Measurements from ENCODE around the gene RFX1. TPM values are rescaled to one million over a fixed set of nuclear protein-coding genes. Genes with fewer than 3 reads are reported as not detected.
"Not testable (repeated sequence)": the region's sequence is repeated elsewhere in the genome, so short reads cannot be mapped to it uniquely, and the experiment has no call there.

Gene RFX1
- polyA plus RNA-seq, 3 donors: 14.5 to 17.0 (median 15.3) TPM

GRCh38 chr19:14030997-14031718 lies 25.0 kb upstream of the RFX1 start:
- no peak for DNase-seq

GRCh38 chr19:14028901-14029300 lies 22.8 kb upstream of the RFX1 start:
- no peak for DNase-seq

- no peak for DNase-seq
Observed at GRCh38 chr19:14027856-14028450, 21.8 kb upstream of the RFX1 start, which contains the start of gene RLN3. RLN3 (plus strand) TSS chr19:14028148; CDS start chr19:14028205, 57 bp downstream.

GRCh38 chr19:14026652-14027192 lies 20.6 kb upstream of the RFX1 start:
- not testable (repeated sequence) for DNase-seq

GRCh38 chr19:14023404-14024235 lies 17.5 kb upstream of the RFX1 start:
- no peak for DNase-seq

GRCh38 chr19:14022469-14022868 lies 16.3 kb upstream of the RFX1 start:
- no peak for DNase-seq

GRCh38 chr19:14021474-14021873 lies 15.4 kb upstream of the RFX1 start:
- no peak for DNase-seq

GRCh38 chr19:14019739-14020138 lies 13.6 kb upstream of the RFX1 start:
- not testable (repeated sequence) for DNase-seq

- DNase-seq: no peak
Observed at GRCh38 chr19:14019100-14019499, 13.0 kb upstream of the RFX1 start.

GRCh38 chr19:14015524-14016035 lies 9.5 kb upstream of the RFX1 start:
- no peak for DNase-seq

GRCh38 chr19:14012378-14012915 lies 6.3 kb upstream of the RFX1 start:
- no peak for DNase-seq

- DNase-seq: no peak
Observed at GRCh38 chr19:14006766-14007562, 844 bp upstream of the RFX1 start.

GRCh38 chr19:14005349-14006084 lies 603 bp downstream of the RFX1 start:
- DNase-seq: peak; percentile 90

- no peak for DNase-seq
Observed at GRCh38 chr19:14004619-14005348, 1.3 kb downstream of the RFX1 start.

- no peak for DNase-seq
Observed at GRCh38 chr19:14003251-14004055, 2.7 kb downstream of the RFX1 start.

GRCh38 chr19:14002571-14003250 lies 3.4 kb downstream of the RFX1 start:
- no peak for DNase-seq

- DNase-seq: no peak
Observed at GRCh38 chr19:14000691-14001375, 5.3 kb downstream of the RFX1 start.

Data from renal pelvis (tissue), 4 donors.